SKM-1 treated with dmso at 0.1 percent for 144 hours (cell line): ENCODE measurements around the gene MTERF4.

Source experiments
- DNase-seq: peaks from one replicate; lab custom pipeline; 2025; ENCODE audit not compliant: unreplicated experiment; lab: John Stamatoyannopoulos, UW

The MTERF4 gene

DNA sequence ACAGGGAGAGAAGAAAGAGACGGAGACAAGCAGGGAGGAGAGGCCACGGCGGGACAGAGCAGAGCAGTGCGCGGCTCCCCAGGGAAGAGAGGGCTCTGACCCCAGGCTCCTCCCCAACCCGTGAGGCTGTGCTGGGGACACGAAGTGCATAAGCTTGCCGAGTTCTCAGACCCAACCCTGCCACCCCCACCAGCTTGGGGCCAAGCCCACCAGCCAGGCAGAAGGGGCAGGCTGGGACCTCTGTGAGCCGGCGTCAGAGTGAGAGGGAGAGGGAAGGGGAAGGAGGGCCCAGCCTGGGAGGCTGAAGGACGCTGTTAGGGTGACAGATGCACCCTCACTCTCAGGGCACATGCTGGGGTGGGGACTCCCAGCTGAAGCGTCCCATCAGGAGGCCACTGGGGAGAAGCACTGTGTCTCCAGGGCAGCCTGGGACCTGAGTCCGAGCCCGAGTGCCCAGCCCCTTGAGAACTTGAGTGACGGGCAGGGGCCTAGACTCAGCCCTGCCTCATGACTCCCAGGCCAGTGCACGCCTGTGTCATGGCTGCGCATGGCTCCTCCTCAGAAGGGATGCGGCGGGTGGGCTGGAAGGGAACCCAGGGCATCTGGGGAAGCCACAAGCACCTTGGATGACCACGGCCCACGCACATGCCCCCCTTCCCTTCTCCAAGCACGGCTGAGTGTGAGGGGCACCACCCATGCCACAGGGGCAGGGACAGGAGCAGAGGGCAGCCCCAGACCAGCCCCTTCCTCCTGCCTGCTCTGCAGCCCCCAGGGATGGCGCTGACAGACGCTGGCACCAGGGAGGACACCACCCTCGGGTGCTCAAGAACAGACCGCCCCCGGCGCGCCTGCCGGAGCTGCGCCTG is 31.0 kb downstream of the MTERF4 start:
- no peak for DNase-seq

DNA sequence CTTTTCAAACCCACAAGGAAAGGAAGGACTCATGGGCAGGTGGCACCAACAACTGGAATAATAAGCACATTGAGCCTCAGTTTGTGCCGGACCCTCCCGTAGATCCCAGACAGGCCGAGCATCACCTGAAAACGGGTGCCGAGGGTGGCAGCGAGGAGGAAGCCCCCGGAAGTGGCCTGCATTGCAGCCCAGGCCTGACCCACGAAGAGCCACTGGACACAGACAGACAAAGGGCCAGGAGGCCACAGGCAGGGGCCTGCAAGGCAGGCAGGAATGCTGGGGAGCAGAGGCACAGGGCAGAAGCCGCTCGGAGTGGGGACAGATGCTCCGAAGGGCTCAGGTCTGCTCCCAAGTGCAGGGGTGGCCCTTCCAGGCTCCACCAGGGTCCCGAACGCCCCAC is 31.7 kb downstream of the MTERF4 start:
- DNase-seq: no peak

DNA sequence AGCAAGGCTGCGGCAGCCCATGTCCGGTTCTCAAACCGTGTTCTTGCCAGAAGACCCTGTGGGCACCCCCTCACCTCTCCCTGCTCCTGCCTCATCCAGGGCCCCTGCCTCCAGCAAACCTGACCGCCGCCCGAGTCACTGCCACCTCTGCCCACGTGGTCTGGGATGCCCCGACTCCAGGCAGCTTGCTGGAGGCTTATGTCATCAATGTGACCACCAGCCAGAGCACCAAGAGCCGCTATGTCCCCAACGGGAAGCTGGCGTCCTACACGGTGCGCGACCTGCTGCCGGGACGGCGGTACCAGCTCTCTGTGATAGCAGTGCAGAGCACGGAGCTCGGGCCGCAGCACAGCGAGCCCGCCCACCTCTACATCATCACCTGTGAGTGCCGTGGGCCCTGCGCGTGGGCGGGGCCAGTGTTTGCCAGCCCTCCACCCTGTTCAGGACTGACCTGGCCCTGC is 32.2 kb downstream of the MTERF4 start:
- no peak for DNase-seq

DNA sequence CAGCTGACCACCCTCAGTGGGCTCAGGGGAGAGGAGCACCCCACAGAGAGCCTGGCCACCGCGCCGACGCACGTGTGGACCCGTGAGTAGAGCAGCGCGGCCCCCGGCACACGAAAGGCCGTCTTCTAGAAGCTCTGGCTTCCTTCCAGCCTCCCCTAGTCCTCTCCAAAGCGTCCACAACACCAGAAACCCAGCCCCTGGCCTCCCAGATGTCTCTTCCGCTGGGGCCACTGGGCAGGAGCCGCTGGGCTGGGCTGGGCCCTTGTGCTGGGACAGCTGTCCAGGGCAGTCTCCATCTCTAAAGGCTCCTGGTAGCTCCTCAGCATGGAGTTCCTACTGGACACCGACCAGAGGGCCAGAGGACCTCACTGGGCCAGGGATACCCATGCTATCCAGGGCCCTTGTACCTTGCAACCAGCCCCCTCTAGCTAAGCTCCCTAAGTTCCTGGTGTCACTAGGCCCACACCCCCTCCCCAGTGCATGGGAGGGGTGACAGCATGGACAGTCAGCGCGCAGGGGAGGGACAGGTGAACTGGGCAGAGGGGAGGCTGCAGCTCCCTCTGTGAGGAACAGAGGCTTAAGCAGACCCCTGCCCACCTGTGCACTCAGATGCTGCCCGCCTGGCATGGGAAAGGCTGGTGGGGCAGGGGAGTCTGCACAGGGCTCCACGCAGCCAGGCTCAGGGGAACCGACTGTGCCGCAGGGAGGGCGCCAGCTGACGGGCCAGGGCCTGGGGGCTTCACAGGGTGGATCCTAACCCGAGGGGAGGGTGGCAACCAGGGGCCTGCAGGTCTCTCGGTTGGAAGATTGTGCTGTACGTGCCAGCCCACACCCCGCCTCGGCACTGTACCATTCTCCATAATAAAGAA is 32.9 kb downstream of the MTERF4 start:
- DNase-seq: no peak

DNA sequence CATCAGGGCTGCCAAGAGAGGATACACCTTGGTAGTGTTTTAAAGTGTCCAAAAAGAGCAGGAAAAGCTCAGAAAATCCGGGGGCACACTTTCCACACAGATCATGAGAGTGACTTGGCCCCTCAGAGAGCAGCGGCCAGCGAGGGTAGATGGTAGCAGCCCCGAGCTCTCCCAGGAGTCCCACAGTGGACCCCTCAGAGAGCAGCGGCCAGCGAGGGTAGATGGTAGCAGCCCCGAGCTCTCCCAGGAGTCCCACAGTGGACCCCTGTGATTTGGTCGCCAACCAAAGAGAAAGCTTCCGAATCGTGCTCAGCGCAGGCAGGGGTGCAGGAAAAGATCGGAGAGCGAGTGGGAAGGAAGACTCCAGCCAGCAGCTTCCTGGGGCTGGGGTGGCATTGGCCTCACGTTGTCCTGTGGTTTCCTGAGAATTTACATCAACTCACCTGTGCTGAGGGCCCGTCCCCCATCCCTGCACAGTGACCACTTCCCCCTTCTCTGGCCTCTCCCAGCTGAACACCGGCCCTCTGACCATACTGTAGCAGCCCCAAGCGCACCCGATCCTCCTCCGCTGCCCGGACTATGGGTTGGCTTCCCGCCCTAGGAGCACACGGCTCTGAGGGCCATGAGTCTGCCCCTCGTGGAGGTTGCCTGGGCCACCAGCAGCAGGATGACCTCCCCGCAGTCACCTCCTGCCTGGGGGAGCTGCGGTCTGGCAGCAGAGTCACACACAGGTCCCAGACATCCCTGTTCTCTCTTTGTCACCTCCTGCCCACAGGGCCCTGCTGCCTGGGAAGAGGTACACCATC is 33.7 kb downstream of the MTERF4 start:
- no peak for DNase-seq

DNA sequence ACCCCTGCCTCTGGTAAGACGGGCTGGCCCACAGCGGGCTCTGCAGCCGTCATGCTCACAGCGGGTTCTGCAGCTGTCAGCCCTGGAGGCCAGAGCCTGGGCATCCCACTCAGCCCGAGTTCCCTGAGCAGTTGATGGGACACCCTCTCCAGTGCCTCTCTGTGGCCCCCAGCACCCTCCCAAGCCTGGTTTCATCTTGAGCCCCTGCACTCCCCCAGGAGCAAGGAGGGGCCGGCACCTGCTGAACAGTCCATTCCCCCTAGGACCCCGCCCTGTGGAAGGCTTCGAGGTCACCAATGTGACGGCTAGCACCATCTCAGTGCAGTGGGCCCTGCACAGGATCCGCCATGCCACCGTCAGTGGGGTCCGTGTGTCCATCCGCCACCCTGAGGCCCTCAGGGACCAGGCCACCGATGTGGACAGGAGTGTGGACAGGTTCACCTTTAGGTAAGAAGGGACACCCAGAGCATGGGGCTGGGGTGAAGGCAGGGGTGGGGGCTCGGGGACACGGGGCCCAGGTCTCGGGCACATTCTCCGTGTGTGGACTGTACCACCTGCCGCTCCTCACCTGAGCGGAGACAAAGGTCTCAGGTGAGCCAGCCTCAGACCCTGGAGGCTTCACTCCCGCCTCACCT is 34.5 kb downstream of the MTERF4 start:
- DNase-seq: no peak

DNA sequence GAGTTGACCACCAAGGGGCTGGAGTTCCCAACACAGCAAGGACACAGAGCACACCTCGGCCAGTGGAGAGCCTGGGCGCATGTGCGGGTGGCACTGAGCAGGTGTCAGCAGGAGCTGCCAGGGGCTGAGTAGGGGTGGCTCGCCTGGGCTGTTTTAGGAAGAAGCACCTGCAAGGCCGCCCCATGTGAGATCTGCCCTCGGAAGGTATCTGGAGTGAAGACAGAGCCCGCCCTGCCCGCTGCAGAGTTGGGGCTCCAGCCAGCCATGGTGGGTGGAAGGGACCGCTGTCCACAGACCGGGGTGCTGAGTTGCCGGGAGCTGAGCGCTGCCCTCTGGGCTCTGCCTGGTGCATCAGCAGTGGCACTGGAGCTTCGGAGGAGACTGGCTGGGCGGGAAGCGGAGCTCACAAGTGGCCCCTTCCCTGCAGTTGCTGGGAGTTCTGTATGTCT is 35.2 kb downstream of the MTERF4 start:
- no peak for DNase-seq

DNA sequence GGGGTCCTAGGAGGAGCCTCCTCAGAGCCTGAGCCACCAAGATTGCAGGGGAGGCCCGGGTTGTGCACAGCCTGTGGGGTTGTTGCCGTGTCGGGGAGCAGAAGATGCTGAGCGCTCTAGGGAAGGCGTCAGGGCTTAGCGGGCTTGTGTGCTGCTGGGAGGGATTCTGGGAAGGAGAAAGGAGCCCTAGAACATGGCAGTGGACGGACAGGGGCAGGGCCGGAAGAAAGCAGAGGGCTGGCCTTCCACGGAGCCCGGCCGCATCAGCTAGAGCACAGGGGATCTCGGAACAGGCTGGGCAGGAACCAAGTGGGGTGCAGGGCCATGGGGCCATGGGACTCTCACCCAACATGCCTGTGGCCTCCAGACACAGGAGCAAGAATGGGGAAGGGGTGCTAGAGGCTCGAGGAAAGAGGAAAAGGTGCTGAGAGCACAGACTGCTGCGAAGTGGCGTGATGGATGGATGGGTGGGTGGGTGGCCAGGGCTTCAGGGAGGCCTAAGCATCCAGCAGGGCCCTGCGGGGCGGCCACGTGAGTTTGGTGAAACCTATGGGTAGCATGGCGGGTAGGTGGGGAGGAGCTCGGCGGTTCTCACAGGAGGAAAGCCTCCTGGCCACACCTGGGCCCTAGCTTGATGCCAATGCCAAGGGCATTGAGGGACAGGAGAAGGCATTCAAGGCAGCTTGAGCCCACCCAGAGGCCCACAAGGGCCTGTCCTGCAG is 35.8 kb downstream of the MTERF4 start:
- DNase-seq: no peak

DNA sequence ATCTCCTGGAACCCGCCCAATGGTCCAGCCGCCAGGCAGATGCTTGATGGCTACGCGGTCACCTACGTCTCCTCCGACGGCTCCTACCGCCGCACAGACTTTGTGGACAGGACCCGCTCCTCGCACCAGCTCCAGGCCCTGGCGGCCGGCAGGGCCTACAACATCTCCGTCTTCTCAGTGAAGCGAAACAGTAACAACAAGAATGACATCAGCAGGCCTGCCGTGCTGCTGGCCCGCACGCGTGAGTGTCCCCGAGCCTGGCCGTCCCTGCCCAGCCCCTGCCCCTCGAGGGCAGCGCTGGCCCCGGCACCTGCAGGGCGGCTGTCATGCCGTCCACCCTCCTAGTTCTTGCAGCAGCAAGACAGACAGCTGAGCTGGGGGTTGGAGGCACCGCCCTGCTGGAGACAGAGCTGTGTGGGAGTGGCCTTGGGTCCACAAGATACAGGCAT is 36.7 kb downstream of the MTERF4 start:
- no peak for DNase-seq

DNA sequence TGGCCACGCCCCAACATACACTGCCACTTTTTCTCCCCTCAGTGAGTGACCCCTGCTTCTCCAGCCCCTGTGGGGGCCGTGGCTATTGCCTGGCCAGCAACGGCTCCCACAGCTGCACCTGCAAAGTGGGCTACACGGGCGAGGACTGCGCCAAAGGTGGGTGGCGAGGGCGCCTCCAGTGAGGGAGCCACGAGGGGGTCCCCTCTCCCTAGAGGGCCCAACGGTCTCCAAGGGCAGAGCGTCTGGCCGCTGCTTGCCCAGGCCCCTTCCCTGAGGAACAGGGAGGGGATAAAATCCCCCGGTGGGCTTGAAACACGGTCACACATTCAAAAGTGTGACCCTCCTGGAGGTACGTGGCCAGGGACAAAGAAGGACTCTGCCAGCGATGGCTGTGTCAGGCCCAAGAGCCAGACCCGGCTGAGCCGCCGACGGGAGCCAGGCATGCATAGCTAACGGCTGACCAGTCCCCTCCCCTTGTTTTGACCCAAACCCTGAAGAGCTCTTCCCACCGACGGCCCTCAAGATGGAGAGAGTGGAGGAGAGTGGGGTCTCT is 37.2 kb downstream of the MTERF4 start:
- DNase-seq: no peak

DNA sequence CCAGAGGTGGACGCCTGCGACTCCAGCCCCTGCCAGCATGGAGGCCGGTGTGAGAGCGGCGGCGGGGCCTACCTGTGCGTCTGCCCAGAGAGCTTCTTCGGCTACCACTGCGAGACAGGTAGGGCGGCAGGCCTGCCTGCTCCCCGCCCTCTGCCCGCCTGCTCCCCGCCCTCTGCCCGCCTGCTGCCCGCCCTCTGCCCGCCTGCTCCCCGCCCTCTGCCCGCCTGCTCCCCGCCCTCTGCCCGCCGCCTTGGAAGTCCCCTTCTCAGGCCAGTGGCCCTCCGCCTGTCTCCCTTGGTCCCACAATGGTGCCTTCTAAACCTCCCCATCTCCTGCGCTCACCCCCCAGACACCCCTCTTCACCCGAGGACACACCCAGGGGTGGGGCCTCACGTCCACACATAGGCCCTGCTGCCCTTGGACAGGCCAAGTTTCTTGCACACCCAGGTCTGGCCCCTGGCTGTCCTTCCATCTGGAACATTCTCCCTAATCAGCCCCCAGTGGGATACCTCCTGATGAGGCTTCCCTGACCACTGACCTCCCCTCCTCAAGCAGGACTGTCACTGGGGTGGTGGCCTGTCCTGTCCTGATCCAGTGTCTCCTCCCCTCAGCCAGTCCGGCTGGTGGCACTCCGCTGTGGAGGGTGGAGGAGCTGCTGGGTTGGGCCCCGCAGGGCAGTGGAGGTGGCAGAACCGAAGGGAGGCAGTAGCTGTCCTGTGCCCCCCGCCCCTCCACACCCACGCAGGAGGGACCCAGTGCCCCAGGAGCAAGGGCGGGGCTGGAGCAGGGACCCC is 37.9 kb downstream of the MTERF4 start:
- no peak for DNase-seq

DNA sequence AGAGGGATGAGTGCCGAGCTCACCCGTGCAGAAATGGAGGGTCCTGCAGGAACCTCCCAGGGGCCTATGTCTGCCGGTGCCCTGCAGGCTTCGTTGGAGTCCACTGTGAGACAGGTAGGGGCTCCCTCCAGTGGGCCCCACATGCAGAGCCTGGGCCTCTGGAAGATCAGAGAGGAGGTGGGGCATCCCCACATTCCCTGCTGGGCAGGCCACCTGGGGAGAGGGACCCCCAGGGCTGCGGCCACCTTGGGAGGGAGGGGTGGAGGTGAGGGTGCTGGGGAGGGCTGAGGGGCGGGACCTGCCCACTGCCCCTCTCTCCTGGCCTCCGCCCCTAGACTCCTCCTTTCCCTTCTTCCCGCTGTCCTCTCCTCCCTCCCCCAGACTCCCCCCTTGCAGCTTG is 38.5 kb downstream of the MTERF4 start:
- no peak for DNase-seq

DNA sequence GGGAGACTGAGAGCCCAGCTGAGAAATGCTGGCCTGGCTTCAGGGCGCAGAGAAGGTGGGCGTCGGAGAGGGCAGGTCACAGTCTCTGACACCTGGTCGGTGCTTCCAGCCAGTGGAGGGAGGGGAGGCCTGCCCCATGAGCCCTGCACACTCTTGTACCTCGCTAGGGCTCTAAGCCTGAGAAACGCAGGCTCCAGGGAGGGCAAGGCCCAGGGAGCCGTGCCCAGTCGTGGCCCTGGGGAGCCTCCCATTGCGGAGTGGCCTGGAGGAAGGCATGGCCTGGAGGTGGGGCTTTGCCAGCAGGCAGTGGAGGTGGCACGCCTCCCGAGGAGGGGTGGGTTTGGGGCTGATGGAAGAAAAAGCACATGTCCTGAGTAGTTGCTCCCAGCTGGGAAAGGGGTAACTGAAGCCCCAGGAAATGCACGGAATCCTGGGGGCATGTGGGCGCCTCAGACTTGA is 39.0 kb downstream of the MTERF4 start:
- no peak for DNase-seq

DNA sequence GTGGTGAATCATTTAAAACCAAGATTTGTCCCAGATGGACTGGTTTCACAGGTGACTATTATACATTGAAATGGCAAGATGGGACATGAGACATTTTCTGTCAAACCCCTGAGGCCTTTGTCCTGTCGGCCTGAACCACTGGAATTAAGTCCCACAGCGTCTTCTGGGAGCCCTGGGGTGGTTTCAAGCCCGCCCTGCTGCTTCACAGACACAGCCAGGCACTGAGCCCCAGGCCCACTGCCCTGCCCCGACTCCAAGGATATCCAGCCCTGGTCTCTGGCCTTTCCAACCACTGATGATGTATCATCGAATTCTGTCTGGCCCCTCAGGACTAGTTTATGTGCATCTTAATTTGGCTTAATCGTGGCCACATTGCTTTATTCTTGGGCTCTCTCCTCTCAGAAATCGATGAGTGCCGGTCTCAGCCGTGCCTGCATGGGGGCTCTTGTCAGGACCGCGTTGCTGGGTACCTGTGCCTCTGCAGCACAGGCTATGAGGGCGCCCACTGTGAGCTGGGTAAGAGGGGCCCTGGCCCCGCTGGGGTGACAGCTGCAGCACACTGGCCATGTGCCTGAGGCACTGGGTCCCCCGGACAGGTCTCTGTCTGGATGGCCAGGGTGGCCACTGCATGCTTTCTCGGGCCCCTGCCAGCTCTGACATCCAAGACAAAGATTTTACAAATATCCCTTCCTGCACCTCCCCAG is 39.5 kb downstream of the MTERF4 start:
- DNase-seq: no peak

DNA sequence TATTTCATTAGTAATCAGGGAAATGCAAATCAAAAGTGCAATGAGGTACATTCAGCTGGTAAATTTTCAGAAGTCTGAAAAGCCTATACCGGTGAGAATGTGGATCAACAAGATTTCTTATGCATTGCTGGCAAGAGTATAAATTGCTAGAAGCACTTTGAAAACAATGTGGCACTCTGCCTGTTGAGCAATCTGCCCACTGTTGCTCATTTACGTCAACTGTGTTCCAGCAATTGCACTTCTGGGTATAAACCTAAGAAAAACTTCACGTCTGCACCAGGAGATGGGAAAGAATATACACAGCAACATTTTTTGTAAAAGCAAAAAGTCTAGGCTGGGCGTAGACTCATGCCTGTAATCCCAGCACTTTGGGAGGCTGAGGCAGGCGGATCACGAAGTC is 40.8 kb downstream of the MTERF4 start:
- no peak for DNase-seq

DNA sequence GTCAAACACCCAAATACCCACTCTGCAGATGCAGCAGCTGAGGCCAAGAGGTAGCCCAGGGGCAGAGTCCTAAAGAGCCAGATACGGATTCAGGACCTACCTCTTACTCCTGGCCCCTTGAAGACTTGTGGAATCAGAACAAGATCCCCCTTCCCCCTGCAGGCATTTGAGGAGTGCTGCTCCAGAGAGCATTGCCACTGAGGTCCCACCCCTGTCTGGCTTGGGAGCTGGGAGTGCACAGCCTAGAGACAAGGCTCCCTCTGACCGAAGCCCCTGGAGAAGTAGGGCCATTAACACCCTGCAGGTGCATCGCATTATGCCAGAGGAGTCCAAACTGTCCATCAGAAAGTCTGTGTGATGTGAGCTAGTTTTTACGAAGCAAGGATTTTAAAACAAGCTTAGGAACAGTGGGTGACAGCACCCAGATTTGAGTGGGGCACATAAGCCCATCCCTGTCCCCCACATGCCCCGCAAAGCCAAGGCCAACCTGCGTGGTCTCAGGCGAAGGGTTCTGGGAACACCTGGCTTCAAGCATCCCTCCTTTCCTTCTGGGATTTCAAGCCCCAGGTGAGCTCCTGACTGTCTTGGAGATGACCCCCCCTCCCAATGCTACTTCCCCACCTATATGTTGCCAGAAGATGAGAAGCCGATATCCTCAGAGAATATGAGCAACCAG is 48.4 kb downstream of the MTERF4 start:
- DNase-seq: no peak

DNA sequence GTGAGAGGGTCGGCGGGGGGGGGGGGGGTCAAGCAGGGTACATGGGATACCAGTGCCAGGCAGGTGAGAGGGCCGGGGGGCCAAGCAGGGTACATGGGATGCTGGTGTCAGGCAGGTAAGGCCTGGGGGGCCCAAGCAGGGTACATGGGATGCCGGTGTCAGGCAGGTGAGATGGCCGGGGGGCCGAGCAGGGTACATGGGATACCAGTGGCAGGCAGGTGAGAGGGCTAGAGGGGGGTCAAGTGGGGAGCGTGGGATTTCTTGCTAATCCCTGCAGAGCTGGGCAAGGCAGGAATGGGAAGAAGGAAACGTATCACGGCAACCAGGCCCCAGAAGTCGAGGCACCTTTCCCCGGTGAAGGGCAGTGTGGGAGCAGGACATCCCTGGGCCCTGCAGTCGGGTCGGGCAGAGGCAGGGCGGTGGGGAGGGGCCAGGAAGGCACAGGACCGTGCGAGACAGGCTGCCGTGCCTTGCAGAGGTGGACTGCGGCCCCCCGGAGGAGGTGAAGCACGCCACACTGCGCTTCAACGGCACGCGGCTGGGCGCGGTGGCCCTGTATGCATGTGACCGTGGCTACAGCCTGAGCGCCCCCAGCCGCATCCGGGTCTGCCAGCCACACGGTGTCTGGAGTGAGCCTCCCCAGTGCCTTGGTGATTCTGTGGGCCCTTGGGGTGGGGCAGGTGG is 49.3 kb downstream of the MTERF4 start:
- no peak for DNase-seq
